ENCODE results near the gene INO80. TPM values are rescaled to one million over a fixed set of nuclear protein-coding genes. Genes with fewer than 3 reads are reported as not detected.

INO80 gene
- total RNA-seq, 1 donor from 2014 or later: 31.7 TPM

DNA sequence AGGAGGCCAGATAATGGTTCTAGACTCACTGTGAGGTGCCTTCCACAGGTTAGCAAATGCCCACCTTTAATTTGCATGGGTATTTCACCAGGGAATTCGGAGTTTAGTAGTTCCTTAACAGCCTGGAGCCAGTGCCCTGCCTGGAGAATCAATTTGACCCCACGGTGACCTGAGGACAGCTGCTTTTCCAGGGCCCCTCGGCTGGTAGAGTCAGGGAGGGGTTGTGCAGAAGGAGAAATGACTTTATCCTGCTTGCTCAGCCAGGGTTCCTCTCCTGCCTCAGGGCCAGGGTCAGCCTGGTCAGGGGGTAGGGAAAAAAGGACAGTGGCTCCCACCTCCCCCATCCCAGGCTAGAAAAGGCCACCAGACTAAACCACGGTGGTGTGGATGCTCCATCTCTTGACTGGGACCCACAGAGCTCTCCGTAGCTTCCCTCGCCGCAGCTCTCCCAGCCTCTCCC is 175.0 kb downstream of the INO80 start:
- H3K4me3 ChIP-seq: peak overlapping the region; percentile 46 to 74
- no peaks in the 10 kb centered on the region for H3K9me3 ChIP-seq
- no peak for DNase-seq (ENCODE audit: extremely low spot score in 2 of 2)
- intact Hi-C loops (cut with DNase I): loop anchor here (5.0 to 10.0 kb wide), 2 partner anchors 39 to 74 kb away; no protein-coding TSS in a partner anchor
- peak overlapping the region; percentile 79 for H3K27ac ChIP-seq
- no peaks in the 10 kb centered on the region for H3K36me3 ChIP-seq
- H3K4me1 ChIP-seq: peaks cover 27% of the 10 kb centered on the region
- no peak for TF ChIP-seq POLR2A (IDR thresholded peaks at IDR 0.05)
- peak in 1 of 2 donors; percentile 46 for TF ChIP-seq POLR2AphosphoS5 (IDR thresholded peaks at IDR 0.05; ENCODE audit: insufficient read depth in 1 of 2, low read depth in 1 of 2)
- no peaks in the 10 kb centered on the region for H3K27me3 ChIP-seq

DNA sequence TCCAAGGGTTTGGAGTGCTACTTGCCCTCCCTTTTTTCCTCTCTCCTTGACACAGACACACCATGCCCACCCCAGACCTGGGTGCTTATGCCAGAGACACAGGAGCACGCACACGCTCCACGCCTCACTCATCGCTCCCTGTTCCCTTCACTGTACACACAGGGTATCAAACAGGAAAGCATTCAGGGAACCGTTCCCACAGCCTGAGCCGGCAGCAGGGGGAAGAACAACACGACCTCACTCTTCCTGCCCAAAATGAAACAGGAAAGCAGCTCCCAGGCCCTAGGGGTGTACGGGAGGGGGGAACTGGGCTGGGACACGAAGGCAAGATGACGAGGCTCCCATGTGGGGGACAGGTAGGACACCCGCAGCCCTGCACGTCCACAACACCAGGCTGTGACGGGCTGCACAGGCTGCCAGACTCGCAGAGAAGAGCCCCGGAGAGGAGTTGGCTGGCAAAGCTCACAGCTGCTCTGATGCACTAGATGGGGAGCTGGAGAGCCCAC is 175.7 kb downstream of the INO80 start:
- Histone ChIP-seq H3K27me3 (no peaks in the 10 kb centered on the region), H3K4me3 (no peak overlapping the region), H3K27ac (no peak overlapping the region), H3K9me3 (no peaks in the 10 kb centered on the region), H3K36me3 (no peaks in the 10 kb centered on the region), H3K4me1 (peaks cover 27% of the 10 kb centered on the region)
- intact Hi-C loops (cut with DNase I): loop anchor here (5.0 to 10.0 kb wide), 2 partner anchors 38 to 74 kb away; no protein-coding TSS in a partner anchor
- no peak for DNase-seq (ENCODE audit: extremely low spot score in 2 of 2)
- no peak for TF ChIP-seq POLR2AphosphoS5 (IDR thresholded peaks at IDR 0.05; ENCODE audit: insufficient read depth in 1 of 2, low read depth in 1 of 2)

DNA sequence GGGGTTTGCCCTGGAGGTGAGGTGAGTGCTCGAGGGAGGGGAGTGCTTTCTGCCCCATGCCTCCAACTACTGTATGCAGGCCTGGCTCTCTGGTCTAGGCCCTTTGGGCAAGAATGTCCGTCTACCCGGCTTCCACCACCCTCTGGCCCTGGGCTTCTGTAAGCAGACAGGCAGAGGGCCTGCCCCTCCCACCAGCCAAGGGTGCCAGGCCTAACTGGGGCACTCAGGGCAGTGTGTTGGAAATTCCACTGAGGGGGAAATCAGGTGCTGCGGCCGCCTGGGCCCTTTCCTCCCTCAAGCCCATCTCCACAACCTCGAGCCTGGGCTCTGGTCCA is 177.6 kb downstream of the INO80 start:
- Histone ChIP-seq H3K9me3 (no peaks in the 10 kb centered on the region), H3K27me3 (no peaks in the 10 kb centered on the region), H3K4me3 (no peak overlapping the region), H3K4me1 (peaks cover 27% of the 10 kb centered on the region), H3K27ac (no peak overlapping the region), H3K36me3 (no peaks in the 10 kb centered on the region)
- intact Hi-C loops (cut with DNase I): no loop called here
- no peak for TF ChIP-seq POLR2AphosphoS5 (IDR thresholded peaks at IDR 0.05; ENCODE audit: insufficient read depth in 1 of 2, low read depth in 1 of 2)
- TF ChIP-seq, protein P1, sequence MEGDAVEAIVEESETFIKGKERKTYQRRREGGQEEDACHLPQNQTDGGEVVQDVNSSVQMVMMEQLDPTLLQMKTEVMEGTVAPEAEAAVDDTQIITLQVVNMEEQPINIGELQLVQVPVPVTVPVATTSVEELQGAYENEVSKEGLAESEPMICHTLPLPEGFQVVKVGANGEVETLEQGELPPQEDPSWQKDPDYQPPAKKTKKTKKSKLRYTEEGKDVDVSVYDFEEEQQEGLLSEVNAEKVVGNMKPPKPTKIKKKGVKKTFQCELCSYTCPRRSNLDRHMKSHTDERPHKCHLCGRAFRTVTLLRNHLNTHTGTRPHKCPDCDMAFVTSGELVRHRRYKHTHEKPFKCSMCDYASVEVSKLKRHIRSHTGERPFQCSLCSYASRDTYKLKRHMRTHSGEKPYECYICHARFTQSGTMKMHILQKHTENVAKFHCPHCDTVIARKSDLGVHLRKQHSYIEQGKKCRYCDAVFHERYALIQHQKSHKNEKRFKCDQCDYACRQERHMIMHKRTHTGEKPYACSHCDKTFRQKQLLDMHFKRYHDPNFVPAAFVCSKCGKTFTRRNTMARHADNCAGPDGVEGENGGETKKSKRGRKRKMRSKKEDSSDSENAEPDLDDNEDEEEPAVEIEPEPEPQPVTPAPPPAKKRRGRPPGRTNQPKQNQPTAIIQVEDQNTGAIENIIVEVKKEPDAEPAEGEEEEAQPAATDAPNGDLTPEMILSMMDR (IDR thresholded peaks at IDR 0.05): no peak
- no peak for TF ChIP-seq POLR2A (IDR thresholded peaks at IDR 0.05)
- DNase-seq (ENCODE audit: extremely low spot score in 2 of 2): no peak

DNA sequence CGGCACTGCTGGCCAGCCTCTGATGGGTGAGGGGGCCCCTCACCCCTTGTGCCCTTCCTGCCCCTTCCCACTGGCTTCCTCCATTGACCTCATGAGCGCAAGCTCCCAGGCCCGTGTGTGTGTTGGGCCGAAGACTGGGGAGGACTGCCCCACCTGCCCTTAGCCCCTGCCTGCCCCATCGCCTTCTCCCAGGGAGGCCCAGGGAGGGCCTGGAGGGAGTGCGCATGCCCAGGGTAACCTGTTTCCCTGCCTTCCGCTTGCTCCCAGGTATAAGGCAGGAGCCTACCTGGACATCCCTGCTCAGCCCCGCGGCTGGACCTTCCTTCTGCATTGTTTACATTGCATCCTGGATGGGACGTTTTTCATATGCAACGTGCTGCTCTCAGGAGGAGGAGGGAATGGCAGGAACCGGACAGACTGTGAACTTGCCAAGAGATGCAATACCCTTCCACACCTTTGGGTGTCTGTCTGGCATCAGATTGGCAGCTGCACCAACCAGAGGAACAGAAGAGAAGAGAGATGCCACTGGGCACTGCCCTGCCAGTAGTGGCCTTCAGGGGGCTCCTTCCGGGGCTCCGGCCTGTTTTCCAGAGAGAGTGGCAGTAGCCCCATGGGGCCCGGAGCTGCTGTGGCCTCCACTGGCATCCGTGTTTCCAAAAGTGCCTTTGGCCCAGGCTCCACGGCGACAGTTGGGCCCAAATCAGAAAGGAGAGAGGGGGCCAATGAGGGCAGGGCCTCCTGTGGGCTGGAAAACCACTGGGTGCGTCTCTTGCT is 178.1 kb downstream of the INO80 start:
- H3K4me3 ChIP-seq: no peak overlapping the region
- H3K36me3 ChIP-seq: no peaks in the 10 kb centered on the region
- no peaks in the 10 kb centered on the region for H3K9me3 ChIP-seq
- TF ChIP-seq, protein P1 (IDR thresholded peaks at IDR 0.05): no peak
- TF ChIP-seq POLR2AphosphoS5 (IDR thresholded peaks at IDR 0.05; ENCODE audit: insufficient read depth in 1 of 2, low read depth in 1 of 2): no peak
- TF ChIP-seq POLR2A (IDR thresholded peaks at IDR 0.05): no peak
- DNase-seq (ENCODE audit: extremely low spot score in 2 of 2): no peak
- H3K4me1 ChIP-seq: peaks cover 25% of the 10 kb centered on the region
- intact Hi-C loops (cut with DNase I): no loop called here
- H3K27me3 ChIP-seq: no peaks in the 10 kb centered on the region
- H3K27ac ChIP-seq: no peak overlapping the region

DNA sequence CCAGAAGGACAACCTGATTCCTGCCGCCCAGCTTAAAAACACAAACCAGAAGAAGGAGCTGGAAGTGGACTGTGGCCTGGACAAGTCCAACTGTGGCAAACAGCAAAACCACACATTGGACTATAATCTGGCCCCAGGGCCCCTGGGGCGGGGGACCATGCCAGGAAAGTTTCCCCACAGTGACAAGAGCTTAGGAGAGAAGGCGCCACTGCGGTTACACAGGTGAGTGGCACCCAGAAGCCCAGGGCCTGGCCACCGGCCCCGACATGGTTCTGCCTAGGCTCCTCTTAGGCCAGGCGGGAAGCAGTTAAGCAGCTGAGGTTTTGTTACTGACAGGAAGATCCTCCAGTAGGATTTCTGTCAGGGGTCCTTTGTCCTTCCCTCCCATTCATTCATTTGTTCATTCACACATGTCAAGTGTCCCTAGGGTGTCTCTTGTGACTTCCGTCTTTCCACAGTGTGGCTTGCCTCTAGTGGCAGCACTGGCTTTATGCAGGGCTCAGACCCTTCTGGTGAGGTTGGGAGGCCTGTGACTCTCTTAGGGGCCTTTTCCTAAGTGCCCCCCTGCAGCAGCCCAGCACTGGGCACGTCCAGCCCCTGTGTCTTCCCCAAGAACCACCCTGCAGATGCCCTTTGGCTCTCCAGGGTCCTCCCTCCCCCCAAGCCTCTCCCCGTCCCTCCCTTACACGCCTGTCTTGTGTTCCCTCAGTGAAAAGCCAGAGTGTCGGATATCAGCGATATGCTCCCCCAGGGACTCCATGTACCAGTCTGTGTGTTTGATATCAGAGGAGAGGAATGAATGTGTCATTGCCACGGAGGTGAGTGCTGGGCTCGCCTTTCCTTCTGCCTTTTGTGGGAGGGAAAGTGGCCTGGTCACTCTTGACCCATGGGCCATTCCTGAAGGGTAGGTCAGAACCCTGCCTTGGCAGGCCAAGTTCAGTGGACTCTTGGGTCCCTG is 179.1 kb downstream of the INO80 start:
- intact Hi-C loops (cut with DNase I): no loop called here

DNA sequence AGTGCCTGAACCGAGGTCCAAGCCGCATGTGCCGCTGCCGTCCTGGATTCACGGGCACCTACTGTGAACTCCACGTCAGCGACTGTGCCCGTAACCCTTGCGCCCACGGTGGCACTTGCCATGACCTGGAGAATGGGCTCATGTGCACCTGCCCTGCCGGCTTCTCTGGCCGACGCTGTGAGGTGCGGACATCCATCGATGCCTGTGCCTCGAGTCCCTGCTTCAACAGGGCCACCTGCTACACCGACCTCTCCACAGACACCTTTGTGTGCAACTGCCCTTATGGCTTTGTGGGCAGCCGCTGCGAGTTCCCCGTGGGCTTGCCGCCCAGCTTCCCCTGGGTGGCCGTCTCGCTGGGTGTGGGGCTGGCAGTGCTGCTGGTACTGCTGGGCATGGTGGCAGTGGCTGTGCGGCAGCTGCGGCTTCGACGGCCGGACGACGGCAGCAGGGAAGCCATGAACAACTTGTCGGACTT is 179.8 kb downstream of the INO80 start:
- intact Hi-C loops (cut with DNase I): no loop called here
- peaks cover 18% of the 10 kb centered on the region for H3K4me1 ChIP-seq
- H3K9me3 ChIP-seq: no peaks in the 10 kb centered on the region
- no peak for DNase-seq (ENCODE audit: extremely low spot score in 2 of 2)
- peaks cover 5% of the 10 kb centered on the region for H3K27me3 ChIP-seq
- TF ChIP-seq POLR2A (IDR thresholded peaks at IDR 0.05): no peak
- TF ChIP-seq POLR2AphosphoS5 (IDR thresholded peaks at IDR 0.05; ENCODE audit: insufficient read depth in 1 of 2, low read depth in 1 of 2): no peak
- TF ChIP-seq, protein P1 (IDR thresholded peaks at IDR 0.05): no peak
- no peaks in the 10 kb centered on the region for H3K36me3 ChIP-seq
- no peak overlapping the region for H3K27ac ChIP-seq
- H3K4me3 ChIP-seq: no peak overlapping the region

More for the DNA sequence above, 179.1 kb downstream of the INO80 start:
- no peaks in the 10 kb centered on the region for H3K27me3 ChIP-seq
- H3K27ac ChIP-seq: no peak overlapping the region
- no peaks in the 10 kb centered on the region for H3K9me3 ChIP-seq
- no peak overlapping the region for H3K4me3 ChIP-seq
- H3K36me3 ChIP-seq: no peaks in the 10 kb centered on the region
- peaks cover 16% of the 10 kb centered on the region for H3K4me1 ChIP-seq
- no peak for DNase-seq (ENCODE audit: extremely low spot score in 2 of 2)
- TF ChIP-seq POLR2AphosphoS5 (IDR thresholded peaks at IDR 0.05; ENCODE audit: insufficient read depth in 1 of 2, low read depth in 1 of 2): no peak

All from vagina (tissue), 2 donors.